ENCODE measurements around the gene SMARCD1.

The SMARCD1 gene

GRCh38 chr12:50127546-50127945 lies 42.4 kb downstream of the SMARCD1 start:
- H3K4me3 ChIP-seq (ENCODE audit: low read length, poor library complexity, severe bottlenecking): no peak overlapping the region
- no peak overlapping the region for H3K4me2 ChIP-seq (ENCODE audit: low read depth, low read length, poor library complexity, severe bottlenecking)
- TF ChIP-seq, protein P1, sequence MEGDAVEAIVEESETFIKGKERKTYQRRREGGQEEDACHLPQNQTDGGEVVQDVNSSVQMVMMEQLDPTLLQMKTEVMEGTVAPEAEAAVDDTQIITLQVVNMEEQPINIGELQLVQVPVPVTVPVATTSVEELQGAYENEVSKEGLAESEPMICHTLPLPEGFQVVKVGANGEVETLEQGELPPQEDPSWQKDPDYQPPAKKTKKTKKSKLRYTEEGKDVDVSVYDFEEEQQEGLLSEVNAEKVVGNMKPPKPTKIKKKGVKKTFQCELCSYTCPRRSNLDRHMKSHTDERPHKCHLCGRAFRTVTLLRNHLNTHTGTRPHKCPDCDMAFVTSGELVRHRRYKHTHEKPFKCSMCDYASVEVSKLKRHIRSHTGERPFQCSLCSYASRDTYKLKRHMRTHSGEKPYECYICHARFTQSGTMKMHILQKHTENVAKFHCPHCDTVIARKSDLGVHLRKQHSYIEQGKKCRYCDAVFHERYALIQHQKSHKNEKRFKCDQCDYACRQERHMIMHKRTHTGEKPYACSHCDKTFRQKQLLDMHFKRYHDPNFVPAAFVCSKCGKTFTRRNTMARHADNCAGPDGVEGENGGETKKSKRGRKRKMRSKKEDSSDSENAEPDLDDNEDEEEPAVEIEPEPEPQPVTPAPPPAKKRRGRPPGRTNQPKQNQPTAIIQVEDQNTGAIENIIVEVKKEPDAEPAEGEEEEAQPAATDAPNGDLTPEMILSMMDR (conservative IDR thresholded peaks at IDR 0.05; ENCODE audit: low read length): no peak
- no peak for TF ChIP-seq EZH2phosphoT487 (IDR thresholded peaks at IDR 0.05; ENCODE audit: borderline replicate concordance)
- H4K20me1 ChIP-seq (ENCODE audit: insufficient read depth, low read length, poor library complexity, severe bottlenecking): no peaks in the 10 kb centered on the region
- peaks cover 43% of the 10 kb centered on the region for H3K36me3 ChIP-seq (ENCODE audit: insufficient read depth, low read length)
- H3K9ac ChIP-seq (ENCODE audit: low read depth, low read length, poor library complexity, severe bottlenecking): no peak overlapping the region
- no peaks in the 10 kb centered on the region for H3K27me3 ChIP-seq (ENCODE audit: insufficient read depth, low read length, poor library complexity, severe bottlenecking)
- peaks cover 16% of the 10 kb centered on the region for H3K4me1 ChIP-seq (ENCODE audit: insufficient read depth, low read length, poor library complexity, severe bottlenecking)
- H3F3A ChIP-seq (ENCODE audit: low read depth): peaks cover 3% of the 10 kb centered on the region; the same call in 1 of the 2 replicates
- peaks cover 4% of the 10 kb centered on the region; the same call in 1 of the 2 replicates for H3K79me2 ChIP-seq (ENCODE audit: insufficient read depth, low read length)
- H3K9me2 ChIP-seq (replicated peaks; ENCODE audit: low read depth, low read length): no peaks in the 10 kb centered on the region
- H2AFZ ChIP-seq (ENCODE audit: low read length): no peak overlapping the region
- H3K9me3 ChIP-seq (ENCODE audit: insufficient read depth, low read depth, low read length): no peaks in the 10 kb centered on the region

DNA sequence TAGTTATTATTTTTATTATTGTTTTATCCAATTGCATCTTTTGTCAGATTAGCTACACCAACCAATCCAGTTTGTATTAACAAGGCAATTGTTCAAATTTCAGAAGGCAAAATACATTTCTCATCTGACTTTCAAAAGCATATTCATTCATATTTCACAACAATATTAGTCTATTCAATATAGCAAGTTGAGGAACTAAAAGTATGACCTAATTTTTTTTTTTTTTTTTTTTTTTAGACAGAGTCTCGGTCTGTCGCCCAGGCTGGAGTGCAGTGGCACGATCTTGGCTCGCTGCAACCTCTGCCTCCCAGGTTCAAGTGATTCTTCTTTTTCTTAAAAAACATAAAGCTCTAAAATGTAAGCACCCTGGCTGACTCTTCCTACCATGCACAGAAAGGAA lies 44.1 kb downstream of the SMARCD1 start:
- Histone ChIP-seq H2AFZ (ENCODE audit: low read length) (no peak overlapping the region), H3K9ac (ENCODE audit: low read depth, low read length, poor library complexity, severe bottlenecking) (no peak overlapping the region), H3K27me3 (ENCODE audit: insufficient read depth, low read length, poor library complexity, severe bottlenecking) (no peaks in the 10 kb centered on the region), H3F3A (ENCODE audit: low read depth) (peaks cover 3% of the 10 kb centered on the region; the same call in 1 of the 2 replicates), H3K79me2 (ENCODE audit: insufficient read depth, low read length) (no peaks in the 10 kb centered on the region), H3K9me3 (ENCODE audit: insufficient read depth, low read depth, low read length) (no peaks in the 10 kb centered on the region), H3K4me1 (ENCODE audit: insufficient read depth, low read length, poor library complexity, severe bottlenecking) (peaks cover 16% of the 10 kb centered on the region), H3K36me3 (ENCODE audit: insufficient read depth, low read length) (peaks cover 57% of the 10 kb centered on the region), H3K4me2 (ENCODE audit: low read depth, low read length, poor library complexity, severe bottlenecking) (no peak overlapping the region), H3K9me2 (replicated peaks; ENCODE audit: low read depth, low read length) (no peaks in the 10 kb centered on the region), H4K20me1 (ENCODE audit: insufficient read depth, low read length, poor library complexity, severe bottlenecking) (no peaks in the 10 kb centered on the region), H3K4me3 (ENCODE audit: low read length, poor library complexity, severe bottlenecking) (no peak overlapping the region)
- TF ChIP-seq, protein P1 (conservative IDR thresholded peaks at IDR 0.05; ENCODE audit: low read length): no peak
- TF ChIP-seq EZH2phosphoT487 (IDR thresholded peaks at IDR 0.05; ENCODE audit: borderline replicate concordance): no peak

GRCh38 chr12:50132505-50133135 lies 47.5 kb downstream of the SMARCD1 start:
- Histone ChIP-seq H3K4me3 (ENCODE audit: low read length, poor library complexity, severe bottlenecking) (no peak overlapping the region), H3K9ac (ENCODE audit: low read depth, low read length, poor library complexity, severe bottlenecking) (no peak overlapping the region), H3K79me2 (ENCODE audit: insufficient read depth, low read length) (no peaks in the 10 kb centered on the region), H3K4me1 (ENCODE audit: insufficient read depth, low read length, poor library complexity, severe bottlenecking) (no peaks in the 10 kb centered on the region), H3K27me3 (ENCODE audit: insufficient read depth, low read length, poor library complexity, severe bottlenecking) (no peaks in the 10 kb centered on the region), H3K9me3 (ENCODE audit: insufficient read depth, low read depth, low read length) (no peaks in the 10 kb centered on the region), H3K4me2 (ENCODE audit: low read depth, low read length, poor library complexity, severe bottlenecking) (no peak overlapping the region), H3K36me3 (ENCODE audit: insufficient read depth, low read length) (peaks cover 84% of the 10 kb centered on the region), H3F3A (ENCODE audit: low read depth) (no peaks in the 10 kb centered on the region), H2AFZ (ENCODE audit: low read length) (no peak overlapping the region), H4K20me1 (ENCODE audit: insufficient read depth, low read length, poor library complexity, severe bottlenecking) (no peaks in the 10 kb centered on the region), H3K9me2 (replicated peaks; ENCODE audit: low read depth, low read length) (no peaks in the 10 kb centered on the region)
- TF ChIP-seq, protein P1 (conservative IDR thresholded peaks at IDR 0.05; ENCODE audit: low read length): no peak
- TF ChIP-seq EZH2phosphoT487 (IDR thresholded peaks at IDR 0.05; ENCODE audit: borderline replicate concordance): no peak
